ENCODE results near the gene ZNF423.

- TF ChIP-seq GATA3 (IDR thresholded peaks at IDR 0.05; ENCODE audit: low read depth, low read length) = no peak
- TF ChIP-seq GATA2 (IDR thresholded peaks at IDR 0.05; ENCODE audit: low read depth, low read length) = no peak
These were observed 197.4 kb downstream of the ZNF423 start for GRCh38 chr16:49658531-49658930.

Measured in SH-SY5Y (cell line).